ENCODE measurements around the gene RADIL.

GRCh38 chr7:4809666-4810065 lies 73.8 kb downstream of the RADIL start:
- no peak for TF ChIP-seq CTCF (IDR thresholded peaks at IDR 0.05)
- TF ChIP-seq POLR2A (IDR thresholded peaks at IDR 0.05), result no peak
- no peak for TF ChIP-seq POLR2AphosphoS5 (IDR thresholded peaks at IDR 0.05)

Data from stomach (tissue), 4 donors.